ENCODE measurements around the gene CCL11. TPM values are rescaled to one million over a fixed set of nuclear protein-coding genes. Genes with fewer than 3 reads are reported as not detected.

CCL11 gene
- total RNA-seq, 1 donor from 2014 or later, result not detected

DNA sequence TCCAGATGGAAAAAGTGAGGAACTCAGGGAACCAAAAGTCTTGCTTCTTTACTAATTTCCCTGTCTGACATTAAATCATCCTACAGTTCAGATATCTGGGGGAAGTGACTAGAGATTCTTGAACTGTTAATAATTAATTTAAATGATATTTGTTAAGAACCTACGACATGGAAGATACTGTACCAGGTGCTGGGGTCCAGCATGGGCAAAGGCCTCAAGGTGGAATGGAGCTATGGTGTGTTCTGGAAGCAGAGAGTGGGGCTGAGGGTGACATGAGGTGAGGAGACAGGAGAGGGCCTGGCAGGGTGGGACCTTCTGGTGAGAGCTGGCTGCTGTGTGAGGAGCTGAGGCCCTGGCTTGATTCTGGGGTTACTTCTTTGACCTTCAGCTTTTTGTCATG lies 36.5 kb upstream of the CCL11 start:
- peaks cover 66% of the 10 kb centered on the region for H3K4me1 Mint-ChIP-seq (ENCODE audit: unreplicated experiment)
- no peak overlapping the region for H3K4me3 Mint-ChIP-seq (ENCODE audit: unreplicated experiment)
- no peaks in the 10 kb centered on the region for H3K9me3 Mint-ChIP-seq (ENCODE audit: unreplicated experiment)
- no peak for DNase-seq (ENCODE audit: extremely low spot score, unreplicated experiment)
- peak overlapping the region; percentile 85 for H3K27ac Mint-ChIP-seq (ENCODE audit: unreplicated experiment)
- H3K36me3 Mint-ChIP-seq (ENCODE audit: unreplicated experiment), result no peaks in the 10 kb centered on the region
- TF ChIP-seq CTCF (IDR thresholded peaks at IDR 0.05), result no peak
- H3K27me3 Mint-ChIP-seq (ENCODE audit: unreplicated experiment), result no peaks in the 10 kb centered on the region

GRCh38 chr17:34249478-34249877 lies 36.1 kb upstream of the CCL11 start:
- TF ChIP-seq CTCF (IDR thresholded peaks at IDR 0.05), result no peak
- H3K36me3 Mint-ChIP-seq (ENCODE audit: unreplicated experiment), result no peaks in the 10 kb centered on the region
- no peaks in the 10 kb centered on the region for H3K9me3 Mint-ChIP-seq (ENCODE audit: unreplicated experiment)
- no peak for DNase-seq (ENCODE audit: extremely low spot score, unreplicated experiment)
- H3K4me3 Mint-ChIP-seq (ENCODE audit: unreplicated experiment), result no peak overlapping the region
- peaks cover 70% of the 10 kb centered on the region for H3K4me1 Mint-ChIP-seq (ENCODE audit: unreplicated experiment)
- H3K27me3 Mint-ChIP-seq (ENCODE audit: unreplicated experiment), result no peaks in the 10 kb centered on the region
- H3K27ac Mint-ChIP-seq (ENCODE audit: unreplicated experiment), result peak overlapping the region; percentile 85

- no peaks in the 10 kb centered on the region for H3K9me3 Mint-ChIP-seq (ENCODE audit: unreplicated experiment)
- peaks cover 87% of the 10 kb centered on the region for H3K4me1 Mint-ChIP-seq (ENCODE audit: unreplicated experiment)
- no peak overlapping the region for H3K4me3 Mint-ChIP-seq (ENCODE audit: unreplicated experiment)
- no peaks in the 10 kb centered on the region for H3K36me3 Mint-ChIP-seq (ENCODE audit: unreplicated experiment)
- no peaks in the 10 kb centered on the region for H3K27me3 Mint-ChIP-seq (ENCODE audit: unreplicated experiment)
- no peak for DNase-seq (ENCODE audit: extremely low spot score, unreplicated experiment)
- H3K27ac Mint-ChIP-seq (ENCODE audit: unreplicated experiment), result peak overlapping the region; percentile 96
- TF ChIP-seq CTCF (IDR thresholded peaks at IDR 0.05), result no peak
Measured at GRCh38 chr17:34251186-34251585, 34.4 kb upstream of the CCL11 start.

DNA sequence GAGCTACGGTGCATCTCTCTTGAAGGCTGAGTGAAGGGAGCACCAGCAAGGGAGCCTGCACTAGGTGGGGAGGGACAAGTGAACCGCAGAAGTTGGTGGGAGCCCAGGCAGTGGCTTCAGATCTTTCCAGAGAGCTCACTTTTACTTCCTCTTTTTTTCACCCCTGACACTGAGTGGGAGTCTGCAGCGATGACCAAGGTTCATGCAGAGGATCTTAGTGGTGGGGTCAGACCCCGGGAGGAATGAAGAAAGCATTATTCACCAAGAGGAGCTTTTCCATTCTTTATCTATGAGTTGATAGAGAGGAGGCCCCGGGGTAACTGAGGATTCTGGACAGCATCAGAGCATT lies 33.5 kb upstream of the CCL11 start:
- no peak overlapping the region for H3K4me3 Mint-ChIP-seq (ENCODE audit: unreplicated experiment)
- DNase-seq (ENCODE audit: extremely low spot score, unreplicated experiment), result no peak
- H3K9me3 Mint-ChIP-seq (ENCODE audit: unreplicated experiment), result no peaks in the 10 kb centered on the region
- H3K27me3 Mint-ChIP-seq (ENCODE audit: unreplicated experiment), result no peaks in the 10 kb centered on the region
- H3K36me3 Mint-ChIP-seq (ENCODE audit: unreplicated experiment), result no peaks in the 10 kb centered on the region
- TF ChIP-seq CTCF (IDR thresholded peaks at IDR 0.05), result no peak
- peaks cover 92% of the 10 kb centered on the region for H3K4me1 Mint-ChIP-seq (ENCODE audit: unreplicated experiment)
- H3K27ac Mint-ChIP-seq (ENCODE audit: unreplicated experiment), result peak overlapping the region; percentile 96

DNA sequence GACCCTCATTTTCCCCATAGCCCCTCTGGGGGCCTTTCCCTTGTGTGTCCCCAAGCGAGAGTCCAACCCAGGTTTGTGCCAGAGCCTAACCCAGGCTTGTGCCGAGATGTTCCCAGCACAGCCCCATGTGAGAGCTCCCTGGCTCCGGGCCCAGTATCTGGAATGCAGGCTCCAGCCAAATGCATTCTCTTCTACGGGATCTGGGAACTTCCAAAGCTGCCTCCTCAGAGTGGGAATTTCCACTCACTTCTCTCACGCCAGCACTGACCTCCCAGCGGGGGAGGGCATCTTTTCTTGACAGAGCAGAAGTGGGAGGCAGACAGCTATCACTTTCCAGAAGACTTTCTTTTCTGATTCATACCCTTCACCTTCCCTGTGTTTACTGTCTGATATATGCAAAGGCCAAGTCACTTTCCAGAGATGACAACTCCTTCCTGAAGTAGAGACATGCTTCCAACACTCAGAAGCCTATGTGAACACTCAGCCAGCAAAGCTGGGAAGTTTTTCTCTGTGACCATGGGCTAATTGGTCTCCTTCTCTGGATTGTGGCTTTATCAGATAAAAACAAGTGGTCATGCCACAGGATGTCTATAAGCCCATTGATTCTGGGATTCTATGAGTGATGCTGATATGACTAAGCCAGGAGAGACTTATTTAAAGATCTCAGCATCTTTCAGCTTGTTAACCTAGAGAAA lies 33.0 kb upstream of the CCL11 start:
- Mint-ChIP-seq H3K4me1 (ENCODE audit: unreplicated experiment) (peaks cover 91% of the 10 kb centered on the region), H3K9me3 (ENCODE audit: unreplicated experiment) (no peaks in the 10 kb centered on the region), H3K27me3 (ENCODE audit: unreplicated experiment) (no peaks in the 10 kb centered on the region), H3K27ac (ENCODE audit: unreplicated experiment) (peak overlapping the region; percentile 96), H3K4me3 (ENCODE audit: unreplicated experiment) (no peak overlapping the region), H3K36me3 (ENCODE audit: unreplicated experiment) (no peaks in the 10 kb centered on the region)
- no peak for TF ChIP-seq CTCF (IDR thresholded peaks at IDR 0.05)
- peak; percentile 93 for DNase-seq (ENCODE audit: extremely low spot score, unreplicated experiment)
